SH-SY5Y (cell line): ENCODE results near the gene EPHB2.
A peak's percentile ranks its signal among the peaks of the same experiment; 100 is the strongest.

Source experiments
- GATA2 ChIP-seq: IDR thresholded peaks from 2 replicates; pipeline ENCODE4 v1.6.1; 2011; ENCODE audit warnings: mild to moderate bottlenecking, low read depth, low read length
- GATA3 ChIP-seq: IDR thresholded peaks from 2 replicates; pipeline ENCODE4 v1.6.1; 2011; ENCODE audit warnings: low read depth, mild to moderate bottlenecking, low read length, moderate library complexity

EPHB2 gene

DNA sequence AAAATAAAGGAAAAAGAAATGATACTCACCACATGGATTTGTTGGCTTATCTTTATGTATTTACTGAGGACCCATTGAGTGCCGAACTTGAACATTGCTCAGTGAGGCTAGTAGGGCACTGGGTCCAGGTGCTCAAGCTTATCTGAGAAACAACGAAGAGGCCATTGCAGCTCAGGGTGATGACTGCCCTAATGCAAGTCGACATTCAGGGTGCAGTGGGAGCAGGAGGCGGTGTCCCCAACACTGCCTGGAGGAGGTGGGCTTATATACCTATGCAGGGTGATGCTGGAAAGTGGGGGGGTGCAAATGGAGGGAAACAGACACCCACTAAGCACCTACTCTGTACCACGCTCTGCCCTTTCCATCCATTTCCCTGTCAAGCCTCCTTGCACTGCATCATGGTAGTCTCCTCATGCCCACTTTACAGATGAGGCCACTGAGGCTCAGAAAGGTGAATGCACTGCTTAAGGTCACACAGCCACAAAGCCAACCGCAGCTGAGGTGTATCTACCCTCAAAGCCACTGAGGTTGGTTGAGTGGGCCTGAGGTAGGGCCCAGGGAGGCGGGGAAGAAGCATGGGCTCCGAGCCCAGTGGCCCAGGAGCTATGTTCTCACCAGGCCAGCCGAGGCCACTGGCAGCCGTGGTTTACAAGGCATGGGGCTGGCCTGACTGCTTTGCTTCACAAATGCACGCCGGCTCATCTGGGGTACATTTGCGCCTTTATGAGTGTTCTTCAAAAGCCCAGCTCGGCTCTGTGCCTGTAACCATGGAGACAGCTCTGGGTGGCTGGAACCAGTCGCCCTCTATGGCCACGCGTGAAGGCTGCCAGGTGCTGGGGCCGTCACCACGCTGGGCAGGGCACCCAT lies 103.8 kb downstream of the EPHB2 start:
- no peak for TF ChIP-seq GATA2
- TF ChIP-seq GATA3, result no peak

DNA sequence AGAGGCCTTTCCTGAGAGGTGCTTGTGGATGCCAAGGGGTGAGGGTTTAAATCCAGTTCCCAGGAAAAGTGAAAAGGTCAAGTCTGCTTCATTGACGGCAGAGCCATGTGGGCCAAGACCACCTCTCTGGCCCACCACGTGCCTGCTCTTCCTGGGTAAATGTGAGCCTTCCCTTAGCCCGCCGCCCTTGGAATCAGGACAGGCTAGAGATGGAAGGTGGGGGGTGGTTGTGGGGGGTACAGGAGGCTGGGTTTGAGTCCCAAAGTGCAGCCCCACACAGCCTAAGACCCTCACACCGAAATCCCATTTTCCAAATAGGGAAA lies 104.4 kb downstream of the EPHB2 start:
- TF ChIP-seq GATA2 (no peak), GATA3 (no peak)

DNA sequence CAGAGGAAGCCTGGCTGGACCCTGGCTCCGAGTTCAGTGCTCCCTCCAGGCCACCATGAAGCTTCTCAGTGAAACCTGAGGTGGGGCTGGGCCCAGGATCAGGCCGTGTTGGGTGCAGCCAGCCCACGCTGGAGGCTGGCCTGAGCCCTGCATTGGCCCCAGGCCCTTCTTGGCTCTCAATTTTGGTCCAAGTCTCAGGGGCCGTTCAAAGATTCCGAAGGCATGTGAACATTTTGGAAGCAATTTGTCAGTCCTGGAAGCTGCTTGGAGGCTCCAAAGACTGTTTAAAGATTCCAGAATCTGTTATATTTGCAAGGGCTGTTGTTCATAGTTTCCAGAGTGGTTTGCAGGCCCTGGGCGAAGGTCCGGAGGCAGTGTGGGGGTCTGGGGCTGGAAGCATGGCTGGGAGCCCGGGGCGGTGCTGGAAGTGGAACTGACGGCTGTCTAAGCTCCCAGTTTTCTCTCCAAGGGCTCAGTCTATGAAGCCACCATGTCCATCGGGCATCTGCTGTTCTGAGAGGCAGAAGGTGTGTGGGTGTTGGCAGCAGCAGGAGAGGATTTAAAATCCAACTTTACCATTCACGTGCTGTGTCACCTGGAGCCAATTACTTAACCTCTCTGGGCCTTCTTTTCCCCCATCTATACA lies 104.9 kb downstream of the EPHB2 start:
- no peak for TF ChIP-seq GATA3
- no peak for TF ChIP-seq GATA2

DNA sequence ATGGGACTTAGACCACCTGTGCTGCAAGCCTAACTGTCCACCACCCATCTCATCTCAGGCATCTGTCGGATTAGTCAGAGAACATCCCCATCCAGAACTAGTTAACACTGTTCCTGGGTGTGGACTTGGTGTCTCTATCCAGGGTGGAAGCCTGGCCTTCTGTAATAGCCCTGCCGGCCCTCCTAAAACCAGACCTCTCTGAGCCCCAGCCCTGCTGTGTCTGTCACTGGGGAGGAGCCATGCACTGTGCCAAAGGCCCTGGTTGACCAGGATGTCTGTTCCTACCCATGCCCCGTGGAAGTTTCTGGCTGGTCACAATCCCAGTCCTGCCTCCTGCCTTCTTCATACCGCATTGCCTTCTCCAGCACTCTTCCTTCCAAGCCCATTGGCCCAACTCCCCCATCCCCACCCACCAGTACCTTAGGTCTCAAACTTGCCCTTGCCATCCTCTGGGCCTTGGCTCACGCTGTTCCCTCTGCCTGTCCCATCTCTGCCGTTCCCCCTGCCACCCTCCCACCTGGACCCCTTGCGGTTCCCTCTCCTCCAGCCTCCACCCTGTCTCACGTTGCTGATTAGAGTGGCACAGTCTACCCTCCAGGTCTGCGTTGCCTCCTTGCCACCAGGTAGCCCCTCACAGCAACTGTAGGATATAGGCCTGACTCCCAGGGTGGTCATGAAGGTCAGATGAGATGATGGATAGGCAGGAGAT lies 105.6 kb downstream of the EPHB2 start:
- no peak for TF ChIP-seq GATA2
- no peak for TF ChIP-seq GATA3

DNA sequence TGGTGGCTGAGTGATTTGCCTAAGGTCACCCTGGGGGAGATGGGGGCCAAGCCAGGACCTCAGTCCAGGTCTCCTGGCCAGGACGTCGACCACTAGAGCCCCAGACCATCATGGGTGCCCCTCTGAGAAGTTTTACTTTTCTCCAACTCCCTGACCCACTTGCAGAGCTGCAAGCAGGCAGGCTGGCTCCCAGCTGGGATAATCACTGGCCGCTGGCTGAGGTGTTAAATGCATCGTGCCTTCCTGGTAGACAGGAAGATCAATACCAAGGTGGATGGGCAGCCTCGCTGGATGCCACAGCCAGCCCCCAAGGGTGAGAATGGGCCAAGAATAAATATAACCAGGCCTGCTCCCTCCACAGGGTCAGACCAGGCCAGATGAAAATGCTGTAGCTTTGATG lies 106.2 kb downstream of the EPHB2 start:
- no peak for TF ChIP-seq GATA2
- no peak for TF ChIP-seq GATA3

DNA sequence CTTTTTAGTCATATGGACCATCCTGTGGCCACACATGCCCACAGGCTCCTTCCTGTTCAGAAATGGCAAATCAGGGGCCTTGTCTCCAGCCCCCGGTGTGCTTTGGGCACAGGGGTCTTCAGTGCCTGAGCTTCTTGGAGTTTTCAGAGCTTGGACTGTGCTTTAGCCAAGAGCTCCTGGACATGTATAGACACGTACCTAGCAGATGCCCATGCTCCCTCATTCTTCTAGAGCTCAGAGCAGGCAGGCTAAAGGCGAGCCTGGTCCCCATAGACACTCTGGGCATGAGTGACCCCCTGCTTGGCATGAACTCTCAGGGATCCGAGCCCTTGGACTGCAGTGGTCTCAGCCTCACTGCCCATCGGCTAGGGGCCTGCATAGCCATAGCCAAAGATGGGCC lies 106.8 kb downstream of the EPHB2 start:
- TF ChIP-seq GATA3 (no peak), GATA2 (no peak)

DNA sequence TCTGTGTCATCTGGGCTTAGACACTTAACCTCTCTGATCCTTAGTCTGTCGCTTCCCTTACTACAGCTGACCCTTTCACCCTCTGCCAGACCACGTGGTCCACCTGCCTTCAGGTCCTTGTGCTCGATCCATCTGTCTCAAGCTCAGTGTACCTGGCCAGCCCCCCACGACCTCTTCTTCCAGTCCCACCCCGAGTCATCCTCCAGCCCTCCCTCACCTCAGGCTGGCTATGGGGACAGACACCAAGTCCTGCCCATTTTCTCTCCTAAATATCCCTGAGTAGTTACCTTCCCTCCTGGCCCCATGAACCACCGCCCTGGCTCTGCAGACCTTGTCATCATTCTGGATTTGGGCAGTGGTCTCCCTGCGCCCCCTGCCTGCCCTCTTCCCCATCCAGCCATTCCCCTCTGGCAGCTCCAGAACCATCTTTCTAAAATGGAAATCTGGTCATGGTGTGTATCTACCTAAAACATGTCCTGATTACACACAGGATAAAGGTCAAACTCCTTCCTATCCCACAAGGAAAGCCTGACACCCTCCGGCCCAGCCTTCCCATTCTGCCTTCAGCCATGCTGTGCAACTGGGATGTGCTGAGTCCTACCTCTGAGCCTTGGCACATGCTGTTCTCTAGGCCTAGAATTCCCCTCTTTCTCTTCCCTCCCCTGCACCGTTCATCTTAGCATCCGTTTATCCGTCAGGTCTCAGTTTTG lies 107.6 kb downstream of the EPHB2 start:
- no peak for TF ChIP-seq GATA3
- TF ChIP-seq GATA2, result no peak

DNA sequence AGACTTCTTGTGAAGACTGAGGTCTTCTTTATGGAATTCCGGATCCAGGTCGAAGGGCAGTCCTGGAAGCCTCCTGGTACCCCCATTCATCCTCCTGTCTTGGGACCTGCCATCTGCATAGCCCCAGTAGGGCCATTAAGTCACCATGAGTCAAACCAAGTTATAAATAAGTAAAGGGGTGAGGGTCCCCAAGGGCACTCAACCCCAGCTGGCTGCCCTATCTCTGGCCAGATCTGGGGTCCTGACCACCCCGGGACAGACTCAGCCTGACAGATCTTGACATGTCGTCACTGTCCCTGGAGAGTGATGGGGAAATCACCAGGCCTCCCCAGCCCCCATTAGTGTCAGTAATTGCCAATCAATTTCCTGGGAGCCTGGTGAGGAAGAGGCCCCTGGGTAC lies 108.7 kb downstream of the EPHB2 start:
- no peak for TF ChIP-seq GATA3
- 0 out of 2 replicates have a peak, but pooled peaks have one; percentile 16 for TF ChIP-seq GATA2

DNA sequence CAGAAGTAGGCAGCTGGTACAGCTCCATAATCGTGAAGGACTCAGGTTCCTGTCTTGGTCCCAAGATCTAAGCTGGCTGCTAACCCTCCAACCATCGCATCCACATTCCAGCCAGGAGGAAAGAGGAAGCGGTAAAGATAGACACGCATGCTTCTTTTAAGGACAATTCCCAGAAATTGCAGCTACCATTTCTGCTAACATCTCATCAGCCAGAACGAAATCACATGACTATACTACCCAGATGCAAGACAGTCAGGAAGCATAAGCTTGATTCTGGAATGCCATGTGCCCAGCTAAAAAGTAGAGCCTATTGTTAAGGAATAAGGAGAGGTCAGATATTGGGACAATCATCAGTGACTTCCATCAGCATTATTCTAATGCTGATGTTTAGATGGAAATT lies 110.4 kb downstream of the EPHB2 start:
- TF ChIP-seq GATA3 (no peak), GATA2 (no peak)

DNA sequence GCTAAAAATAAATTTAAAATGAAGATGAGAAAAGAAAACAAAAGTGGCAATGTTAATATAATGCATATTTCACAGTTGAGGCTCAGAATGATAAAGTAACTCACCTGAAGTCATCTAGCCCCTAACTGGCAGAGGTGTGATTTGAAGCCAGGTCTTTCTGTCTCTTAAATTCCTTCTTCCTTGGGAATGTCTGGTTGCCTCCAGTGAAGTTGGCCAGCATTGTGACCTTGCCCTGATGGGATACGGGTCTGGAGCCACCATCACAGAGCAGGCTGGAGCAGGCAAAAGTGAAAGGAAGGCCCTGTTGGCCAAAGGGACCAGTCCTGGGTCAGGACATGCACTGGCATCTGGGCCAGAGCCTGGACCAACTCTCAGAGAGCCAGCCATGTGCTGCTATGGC lies 111.7 kb downstream of the EPHB2 start:
- TF ChIP-seq GATA3, result no peak
- no peak for TF ChIP-seq GATA2

DNA sequence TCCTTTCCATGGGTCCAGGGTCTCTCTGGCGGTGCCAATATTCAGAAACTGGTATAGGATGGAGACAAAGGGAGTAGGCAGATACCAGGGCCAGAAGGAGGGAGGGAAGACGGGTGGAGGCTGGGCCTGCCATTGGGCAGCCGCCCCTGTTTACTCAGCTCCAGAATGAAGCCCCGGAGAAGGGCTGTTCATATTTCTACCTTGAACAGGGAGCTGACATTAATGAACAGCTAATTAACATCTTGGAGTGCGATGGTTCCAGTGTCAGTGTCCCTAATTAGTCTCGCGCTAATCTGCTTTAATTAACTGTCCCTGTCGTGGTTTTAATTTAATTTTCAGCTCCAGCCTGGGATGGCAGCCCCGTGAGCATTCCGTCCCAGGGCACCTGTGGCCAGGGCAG lies 113.8 kb downstream of the EPHB2 start:
- TF ChIP-seq GATA2 (no peak), GATA3 (no peak)

DNA sequence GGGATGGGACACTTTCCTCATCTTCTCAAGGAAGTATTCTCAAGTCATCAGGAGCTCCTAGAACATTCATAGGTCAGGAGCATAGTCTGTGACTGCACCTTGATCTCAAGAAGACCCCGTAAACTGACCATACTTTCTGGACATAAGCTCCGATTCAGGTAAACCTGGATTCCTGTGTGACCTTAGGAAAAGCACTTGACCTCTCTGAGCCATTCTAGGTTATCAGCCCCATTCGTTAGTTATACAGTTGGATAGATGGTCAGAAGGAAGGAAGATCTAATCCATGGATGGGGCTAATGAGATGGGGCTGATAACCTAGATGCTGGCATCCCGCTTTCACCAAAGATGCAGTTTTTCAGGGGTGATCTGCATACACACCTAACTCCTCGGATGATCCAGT lies 114.3 kb downstream of the EPHB2 start:
- TF ChIP-seq GATA2 (no peak; the same call in 1 of the 2 replicates), GATA3 (no peak)

DNA sequence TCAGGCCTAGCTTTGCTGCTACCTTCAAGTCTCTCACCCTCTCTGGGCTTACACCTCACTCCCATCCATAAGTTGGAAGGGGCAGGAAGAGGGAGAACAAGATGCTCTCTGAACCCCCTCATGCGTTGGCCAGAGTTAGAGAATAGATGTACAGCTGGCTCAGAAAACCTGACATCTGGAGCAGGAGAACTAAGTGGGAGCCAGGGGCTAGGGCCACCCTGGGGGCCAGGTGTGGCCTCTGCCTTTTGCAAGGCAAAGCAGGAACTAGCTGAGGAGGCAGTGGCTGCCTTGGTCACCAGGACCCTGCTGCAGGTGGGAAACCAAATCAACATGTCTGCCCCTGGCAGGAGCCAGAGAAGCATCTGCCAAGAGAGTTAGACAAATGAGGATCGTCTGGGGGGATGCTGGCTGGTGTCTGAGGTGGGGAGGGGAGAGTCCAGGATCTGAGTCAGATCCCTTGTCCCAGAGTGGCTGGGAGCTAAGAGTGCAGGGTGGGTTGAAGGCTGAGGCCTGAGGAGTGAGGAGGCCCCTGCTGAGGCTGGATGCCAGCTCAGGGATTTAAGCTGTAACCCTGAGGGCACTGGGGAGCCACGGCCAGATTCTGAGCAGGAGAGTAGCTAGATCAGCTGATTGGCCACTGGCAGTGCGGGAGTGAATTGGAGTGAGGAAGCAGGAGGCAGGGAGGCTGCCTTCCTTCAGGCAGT lies 115.0 kb downstream of the EPHB2 start:
- TF ChIP-seq GATA3, result no peak
- peak; percentile 32; the same call in 1 of the 2 replicates for TF ChIP-seq GATA2
